Measurements from ENCODE around the gene TSPAN18. TPM values are rescaled to one million over a fixed set of nuclear protein-coding genes. Genes with fewer than 3 reads are reported as not detected.

The TSPAN18 gene
- total RNA-seq, 4 donors from 2014 or later: 0.34 to 11.5 (median 2.7) TPM

GRCh38 chr11:44780940-44781631 lies 54.3 kb downstream of the TSPAN18 start:
- TF ChIP-seq CTCF (IDR thresholded peaks at IDR 0.05; ENCODE audit: low read depth): no peak

GRCh38 chr11:44781655-44782054 lies 54.9 kb downstream of the TSPAN18 start:
- no peak for TF ChIP-seq CTCF (IDR thresholded peaks at IDR 0.05; ENCODE audit: low read depth)

- TF ChIP-seq CTCF (IDR thresholded peaks at IDR 0.05; ENCODE audit: low read depth): no peak
These were observed 55.7 kb downstream of the TSPAN18 start for GRCh38 chr11:44782478-44782877.

- no peak for TF ChIP-seq CTCF (IDR thresholded peaks at IDR 0.05; ENCODE audit: low read depth)
These were observed 57.6 kb downstream of the TSPAN18 start for GRCh38 chr11:44784436-44784760.

GRCh38 chr11:44784851-44785250 lies 58.1 kb downstream of the TSPAN18 start:
- no peak for TF ChIP-seq CTCF (IDR thresholded peaks at IDR 0.05; ENCODE audit: low read depth)

- no peak for TF ChIP-seq CTCF (IDR thresholded peaks at IDR 0.05; ENCODE audit: low read depth)
These were observed 59.3 kb downstream of the TSPAN18 start for GRCh38 chr11:44785856-44786607.

- TF ChIP-seq CTCF (IDR thresholded peaks at IDR 0.05; ENCODE audit: low read depth): no peak
These were observed 60.3 kb downstream of the TSPAN18 start for GRCh38 chr11:44787070-44787469.
